IMR-90 (cell line): ENCODE results near the gene SHB.

ENCODE experiments used
- CTCF ChIP-seq: conservative IDR thresholded peaks from 2 replicates; pipeline ENCODE4 v1.5.1; 2012; ENCODE audit warnings: mild to moderate bottlenecking, low read depth, low read length, improper control_type of control experiment
- FOS ChIP-seq: fragments of 150-350 bp; IDR thresholded peaks from 2 replicates; pipeline ENCODE4 v1.6.1; 2016; ENCODE audit warnings: low read depth, low read length
- POLR2A ChIP-seq: IDR thresholded peaks from 2 replicates; pipeline ENCODE4 v1.6.1; 2012; ENCODE audit warnings: mild to moderate bottlenecking, low read depth, low read length
- RAD21 ChIP-seq: IDR thresholded peaks from 2 replicates; pipeline ENCODE4 v1.6.1; 2012; ENCODE audit warnings: low read length, improper control_type of control experiment
- RFX5 ChIP-seq: IDR thresholded peaks from 2 replicates; pipeline ENCODE4 v1.8.0; 2012; ENCODE audit warnings: low read depth, mild to moderate bottlenecking, low read length, moderate library complexity
- SMC3 ChIP-seq: fragments of 150-350 bp; IDR thresholded peaks from 2 replicates; pipeline ENCODE4 v1.6.1; 2016; ENCODE audit warnings: low read depth, mild to moderate bottlenecking, antibody characterized with exemption, low read length, moderate library complexity

GRCh38 chr9:38063363-38063707 lies 5.7 kb downstream of the SHB start:
- TF ChIP-seq CTCF (no peak), SMC3 (no peak), RAD21 (no peak), POLR2A (no peak), FOS (no peak), RFX5 (no peak)
